Lung (tissue), 12 donors: ENCODE data around the gene PBX3. TPM values are rescaled to one million over a fixed set of nuclear protein-coding genes. Genes with fewer than 3 reads are reported as not detected.

ENCODE experiments used
- ATAC-seq: fragments of 200-7000 bp; cut with Tn5 transposase; one replicate; pipeline ENCODE4 v1.9.1; 2020; ENCODE audit warnings: moderate number of reproducible peaks; ENCODE audit not compliant: insufficient read depth, low FRiP score
- DNase-seq, 3 donors: peaks; one replicate each; pipeline ENCODE4 v3.0.0-alpha.2; 2013 to 2017
- H3K27ac ChIP-seq, 2 donors: one replicate each; pipeline ENCODE4 v1.5.1; 2013; ENCODE audit warnings: mild to moderate bottlenecking in 2 of 2, moderate library complexity in 2 of 2, control low read depth in 1 of 2, inconsistent platforms in 1 of 2, low read depth in 1 of 2, low read length in 1 of 2
- H3K27me3 ChIP-seq, 3 donors: one replicate each; pipeline ENCODE4 v1.5.1; 2013; ENCODE audit warnings: low read length in 2 of 3; ENCODE audit not compliant: control insufficient read depth in 3 of 3, insufficient read depth in 3 of 3
- H3K36me3 ChIP-seq, 4 donors: one replicate each; pipeline ENCODE4 v1.5.1; 2013; ENCODE audit warnings: low read length in 4 of 4, mild to moderate bottlenecking in 1 of 4, moderate library complexity in 1 of 4; ENCODE audit not compliant: control insufficient read depth in 4 of 4, insufficient read depth in 4 of 4
- H3K4me1 ChIP-seq, 5 donors: one replicate each; pipeline ENCODE4 v1.5.1; 2013; ENCODE audit warnings: low read length in 5 of 5, mild to moderate bottlenecking in 2 of 5, moderate library complexity in 1 of 5; ENCODE audit not compliant: control insufficient read depth in 5 of 5, insufficient read depth in 5 of 5
- H3K4me3 ChIP-seq: one replicate; pipeline ENCODE4 v1.5.1; 2013; ENCODE audit warnings: mild to moderate bottlenecking, control low read depth, moderate library complexity
- H3K9ac ChIP-seq, 2 donors: one replicate each; pipeline ENCODE4 v1.5.1; 2013; ENCODE audit warnings: low read length in 2 of 2, control low read depth in 1 of 2; ENCODE audit not compliant: insufficient read depth in 1 of 2
- H3K9me3 ChIP-seq, 4 donors: one replicate each; pipeline ENCODE4 v1.5.1; 2013; ENCODE audit warnings: low read length in 3 of 4, mild to moderate bottlenecking in 1 of 4, moderate library complexity in 1 of 4; ENCODE audit not compliant: control insufficient read depth in 4 of 4, insufficient read depth in 3 of 4
- WGBS, 2 donors: extraction: QIAGEN DNeasy Blood & Tissue Kit; methylation state at CpG; one replicate each; pipeline ENCODE4 v1.1.7; 2013; 5-methylcytosine and 5-hydroxymethylcytosine counted together
- polyA plus RNA-seq, 2 donors: library from polyadenylated mRNA; stranded (reverse); fragments of 200-250 nt; gene quantifications; one replicate each; pipeline ENCODE4 v1.2.1, GENCODE V29; 2013
- total RNA-seq, 2 donors: library from RNA; depleted of rRNA in 1 of 2; stranded (reverse); fragments of >200 nt in 1 of 2; gene quantifications; one replicate each; pipeline ENCODE4 v1.2.1, GENCODE V29; 2014 to 2021
- TF ChIP-seq, protein P1 (sequence below): IDR thresholded peaks from 2 replicates; pipeline ENCODE4 v1.5.1; 2012; ENCODE audit warnings: mild to moderate bottlenecking; ENCODE audit errors: control extremely low read depth, extremely low read depth
- donor health status: control.
- donor health status: control.
- donor health status: Bipolar disorder and iron deficiency.
- donor health status: healthy.
- donor health status: DM: yes; HTN: yes; CAD: no.

The PBX3 gene
- total and polyA plus RNA-seq, 4 donors = 8.6 to 60.4 (median 26.4) TPM

DNA sequence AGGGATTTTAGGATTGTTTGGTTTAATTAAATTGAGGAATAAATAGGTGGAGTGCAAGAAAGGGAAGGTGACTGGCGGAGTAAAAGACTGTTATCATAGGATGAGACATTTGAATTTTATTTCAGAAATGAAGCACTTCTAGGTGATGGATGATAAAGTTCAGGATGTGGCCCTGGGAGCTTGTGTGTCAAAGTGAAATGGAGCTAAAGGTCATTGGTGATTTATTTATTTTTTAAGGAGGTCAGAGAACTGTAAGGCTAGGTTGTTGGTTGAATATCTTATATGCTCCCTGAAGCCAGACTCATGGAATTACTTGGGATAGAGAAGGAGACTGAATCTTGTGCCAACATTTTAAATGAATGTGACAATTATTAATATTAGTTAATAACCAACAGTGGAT, 40.5 kb downstream of the PBX3 start:
- Histone ChIP-seq H3K27ac (no peak overlapping the region), H3K27me3 (no peaks in the 10 kb centered on the region), H3K4me3 (no peak overlapping the region), H3K9me3 (no peaks in the 10 kb centered on the region), H3K9ac (no peak overlapping the region), H3K36me3 (peaks cover 0 to 1% (median 0%) of the 10 kb centered on the region in 4 donors), H3K4me1 (peaks cover 0 to 6% (median 0%) of the 10 kb centered on the region in 5 donors)
- no peak for ATAC-seq
- TF ChIP-seq, protein P1, sequence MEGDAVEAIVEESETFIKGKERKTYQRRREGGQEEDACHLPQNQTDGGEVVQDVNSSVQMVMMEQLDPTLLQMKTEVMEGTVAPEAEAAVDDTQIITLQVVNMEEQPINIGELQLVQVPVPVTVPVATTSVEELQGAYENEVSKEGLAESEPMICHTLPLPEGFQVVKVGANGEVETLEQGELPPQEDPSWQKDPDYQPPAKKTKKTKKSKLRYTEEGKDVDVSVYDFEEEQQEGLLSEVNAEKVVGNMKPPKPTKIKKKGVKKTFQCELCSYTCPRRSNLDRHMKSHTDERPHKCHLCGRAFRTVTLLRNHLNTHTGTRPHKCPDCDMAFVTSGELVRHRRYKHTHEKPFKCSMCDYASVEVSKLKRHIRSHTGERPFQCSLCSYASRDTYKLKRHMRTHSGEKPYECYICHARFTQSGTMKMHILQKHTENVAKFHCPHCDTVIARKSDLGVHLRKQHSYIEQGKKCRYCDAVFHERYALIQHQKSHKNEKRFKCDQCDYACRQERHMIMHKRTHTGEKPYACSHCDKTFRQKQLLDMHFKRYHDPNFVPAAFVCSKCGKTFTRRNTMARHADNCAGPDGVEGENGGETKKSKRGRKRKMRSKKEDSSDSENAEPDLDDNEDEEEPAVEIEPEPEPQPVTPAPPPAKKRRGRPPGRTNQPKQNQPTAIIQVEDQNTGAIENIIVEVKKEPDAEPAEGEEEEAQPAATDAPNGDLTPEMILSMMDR = no peak
- WGBS, 2 donors = 97 to 99% methylated on average over 1 of the region's 1 CpG
- DNase-seq = no peak

DNA sequence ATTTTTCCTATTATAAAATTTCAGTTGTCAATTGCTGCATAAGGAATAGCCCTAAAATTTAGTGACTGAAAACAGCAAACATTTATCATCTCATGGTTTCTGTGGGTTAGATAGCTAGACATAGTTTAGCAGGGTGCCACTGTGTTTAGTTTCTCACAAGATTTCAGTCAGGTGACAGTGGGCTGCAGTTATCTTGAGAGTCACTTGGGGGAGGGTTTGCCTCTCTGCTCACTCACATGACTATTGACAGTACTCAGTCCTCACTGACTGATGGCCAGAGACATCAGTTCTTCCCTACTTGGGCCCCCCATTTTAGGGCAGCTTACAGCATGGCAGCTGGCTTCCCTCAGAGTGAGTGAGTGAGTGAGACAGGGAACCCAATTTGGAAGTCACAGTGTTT, 42.0 kb downstream of the PBX3 start:
- Histone ChIP-seq H3K4me3 (no peak overlapping the region), H3K4me1 (peaks cover 0 to 6% (median 0%) of the 10 kb centered on the region in 5 donors), H3K27ac (no peak overlapping the region), H3K36me3 (no peaks in the 10 kb centered on the region), H3K27me3 (no peaks in the 10 kb centered on the region), H3K9ac (no peak overlapping the region), H3K9me3 (no peaks in the 10 kb centered on the region)
- ATAC-seq = no peak
- DNase-seq = peak in 1 of 3 donors; percentile 12
- TF ChIP-seq, protein P1 = no peak

DNA sequence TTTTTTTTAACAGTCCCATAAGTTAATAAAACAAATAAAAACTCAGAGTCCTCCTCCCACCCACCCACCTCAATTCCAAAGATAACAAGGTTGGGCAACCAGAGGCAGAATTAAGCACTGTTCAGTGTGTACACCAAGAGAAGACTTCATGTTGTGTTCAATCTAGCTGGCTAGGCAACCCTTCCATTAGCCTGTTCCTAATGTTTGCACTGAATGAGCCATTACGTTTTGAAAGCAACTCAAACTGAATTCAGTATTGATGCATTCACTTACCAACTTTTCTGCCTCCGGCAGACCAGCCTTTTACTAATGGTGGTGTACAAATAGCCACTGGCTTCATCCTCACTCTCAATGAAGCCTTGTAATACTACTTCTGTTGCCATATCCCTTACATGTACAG, 47.5 kb downstream of the PBX3 start:
- DNase-seq = no peak
- WGBS, 2 donors = 91% methylated on average over 2 of the region's 2 CpGs
- H3K27ac ChIP-seq = no peak overlapping the region
- H3K4me1 ChIP-seq = peaks cover 0 to 13% (median 2%) of the 10 kb centered on the region in 5 donors
- TF ChIP-seq, protein P1 = no peak
- H3K27me3 ChIP-seq = no peaks in the 10 kb centered on the region
- no peaks in the 10 kb centered on the region for H3K9me3 ChIP-seq
- H3K9ac ChIP-seq = no peak overlapping the region
- H3K4me3 ChIP-seq = no peak overlapping the region
- no peaks in the 10 kb centered on the region for H3K36me3 ChIP-seq
- no peak for ATAC-seq

DNA sequence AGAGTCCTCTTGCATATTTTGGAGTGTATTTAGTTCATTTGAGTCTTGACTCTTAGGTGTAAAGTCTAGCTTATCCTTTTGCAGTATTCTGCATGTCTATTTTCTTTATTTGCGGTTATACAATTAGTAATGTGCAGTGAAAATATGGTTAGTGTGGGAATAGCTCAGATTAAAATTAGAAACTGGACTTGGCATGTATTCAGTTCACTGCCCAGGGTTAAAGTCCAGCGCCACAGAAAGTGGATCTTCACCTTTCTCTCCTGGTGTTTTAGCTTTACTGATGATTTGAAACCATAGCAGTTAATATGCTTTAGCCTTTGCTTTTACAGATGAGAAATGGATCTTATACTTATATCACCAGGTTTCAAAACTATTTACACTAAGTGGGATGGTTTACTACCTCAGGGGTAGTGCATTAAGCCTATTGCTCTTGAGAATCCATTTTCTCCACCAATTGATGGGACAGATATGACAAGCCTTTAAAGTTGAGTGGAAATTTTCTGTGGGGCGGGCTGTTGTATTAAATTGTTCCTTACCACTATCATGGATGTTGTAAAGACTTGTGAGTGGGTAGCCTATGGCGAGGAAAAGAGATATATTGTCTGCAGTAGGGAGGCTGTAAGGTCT, 48.9 kb downstream of the PBX3 start:
- no peak overlapping the region for H3K27ac ChIP-seq
- 96% methylated on average over 4 of the region's 4 CpGs for WGBS, 2 donors
- H3K4me3 ChIP-seq = no peak overlapping the region
- peaks cover 0 to 13% (median 2%) of the 10 kb centered on the region in 5 donors for H3K4me1 ChIP-seq
- DNase-seq (no peak), ATAC-seq (no peak)
- no peak overlapping the region for H3K9ac ChIP-seq
- TF ChIP-seq, protein P1 = no peak
- H3K36me3 ChIP-seq = no peaks in the 10 kb centered on the region
- H3K27me3 ChIP-seq = no peaks in the 10 kb centered on the region
- H3K9me3 ChIP-seq = no peaks in the 10 kb centered on the region
